ENCODE data around the gene CRACDL. TPM values are rescaled to one million over a fixed set of nuclear protein-coding genes. Genes with fewer than 3 reads are reported as not detected.

The CRACDL gene
- total and polyA plus RNA-seq, 2 donors (not counting 3 experiments of a cell fraction or from before 2014, with no cell fraction given) = 0.92 to 6.3 TPM

DNA sequence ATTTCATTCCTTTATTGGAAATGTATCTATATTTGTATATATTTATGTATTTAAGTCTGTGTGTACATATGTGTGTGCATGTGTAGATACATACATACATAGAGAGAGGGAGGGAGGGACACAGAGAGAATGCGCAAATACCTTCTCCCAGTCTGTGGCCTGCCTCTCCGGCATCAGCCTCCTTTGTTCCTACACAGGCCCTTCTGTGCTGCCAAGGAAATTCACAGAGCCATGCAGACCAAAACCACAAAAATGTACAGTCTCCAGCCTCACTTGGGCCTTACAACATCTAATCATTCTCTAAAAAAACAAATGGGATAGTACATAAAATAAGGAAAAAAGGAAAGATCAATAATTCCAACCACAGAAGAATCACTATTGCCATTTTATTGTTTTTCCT, 8.8 kb upstream of the CRACDL start:
- H3K9me1 ChIP-seq (replicated peaks; ENCODE audit: control insufficient read depth, extremely low read depth, insufficient read depth, low read length) = no peaks in the 10 kb centered on the region
- H3K4me1 ChIP-seq (ENCODE audit: control insufficient read depth, extremely low read depth, insufficient read depth, low read length) = no peaks in the 10 kb centered on the region
- H3K9ac ChIP-seq (replicated peaks; ENCODE audit: extremely low read depth, insufficient read depth, low read length) = no peak overlapping the region
- no peak overlapping the region for H3K4me3 ChIP-seq (replicated peaks in 1 of 3; ENCODE audit: insufficient read depth in 1 of 3, low read depth in 1 of 3, low read length in 3 of 3)
- no peak for DNase-seq (ENCODE audit: low read depth, low spot score)
- H3K27me3 ChIP-seq (ENCODE audit: control insufficient read depth in 2 of 2, insufficient read depth in 2 of 2, low read length in 2 of 2) = peaks cover 0 to 12% of the 10 kb centered on the region in 2 experiments
- H4K20me1 ChIP-seq (replicated peaks; ENCODE audit: control insufficient read depth, extremely low read depth, insufficient read depth, low read length) = no peaks in the 10 kb centered on the region
- ChIA-PET POLR2A (no interaction called here), CTCF (no interaction called here)
- no peak overlapping the region for H3K27ac ChIP-seq (ENCODE audit: insufficient read depth, low read depth, low read length)
- intact Hi-C loops (cut with micrococcal nuclease) = no loop called here
- dilution Hi-C loops (cut with MboI; ENCODE audit: extremely low pct_ligation_motif_present, low sequenced_read_pairs) = no loop called here
- no peaks in the 10 kb centered on the region for H3K36me3 ChIP-seq (ENCODE audit: control insufficient read depth in 2 of 2, extremely low read depth in 1 of 2, insufficient read depth in 2 of 2, low read length in 2 of 2)
- no peak for FAIRE-seq
- no peak for TF ChIP-seq MYC (IDR thresholded peaks at IDR 0.05; ENCODE audit: low read depth, low read length)
- no peak for TF ChIP-seq GATA2 (IDR thresholded peaks at IDR 0.05; ENCODE audit: insufficient read depth, insufficient read length, low read depth, low read length)
- no peak for TF ChIP-seq POLR2AphosphoS5 (IDR thresholded peaks at IDR 0.05; ENCODE audit: insufficient read depth, low read depth, low read length)
- TF ChIP-seq POLR2A (IDR thresholded peaks at IDR 0.05; ENCODE audit: low read depth, low read length) = no peak
- no peak for TF ChIP-seq JUN (IDR thresholded peaks at IDR 0.05; ENCODE audit: borderline replicate concordance, insufficient read depth, insufficient read length, low read depth)
- TF ChIP-seq, protein P1, sequence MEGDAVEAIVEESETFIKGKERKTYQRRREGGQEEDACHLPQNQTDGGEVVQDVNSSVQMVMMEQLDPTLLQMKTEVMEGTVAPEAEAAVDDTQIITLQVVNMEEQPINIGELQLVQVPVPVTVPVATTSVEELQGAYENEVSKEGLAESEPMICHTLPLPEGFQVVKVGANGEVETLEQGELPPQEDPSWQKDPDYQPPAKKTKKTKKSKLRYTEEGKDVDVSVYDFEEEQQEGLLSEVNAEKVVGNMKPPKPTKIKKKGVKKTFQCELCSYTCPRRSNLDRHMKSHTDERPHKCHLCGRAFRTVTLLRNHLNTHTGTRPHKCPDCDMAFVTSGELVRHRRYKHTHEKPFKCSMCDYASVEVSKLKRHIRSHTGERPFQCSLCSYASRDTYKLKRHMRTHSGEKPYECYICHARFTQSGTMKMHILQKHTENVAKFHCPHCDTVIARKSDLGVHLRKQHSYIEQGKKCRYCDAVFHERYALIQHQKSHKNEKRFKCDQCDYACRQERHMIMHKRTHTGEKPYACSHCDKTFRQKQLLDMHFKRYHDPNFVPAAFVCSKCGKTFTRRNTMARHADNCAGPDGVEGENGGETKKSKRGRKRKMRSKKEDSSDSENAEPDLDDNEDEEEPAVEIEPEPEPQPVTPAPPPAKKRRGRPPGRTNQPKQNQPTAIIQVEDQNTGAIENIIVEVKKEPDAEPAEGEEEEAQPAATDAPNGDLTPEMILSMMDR (IDR thresholded peaks at IDR 0.05; ENCODE audit: extremely low read depth in 1 of 2, insufficient read depth in 1 of 2, low read depth in 1 of 2, low read length in 2 of 2) = no peak
- no peak for TF ChIP-seq EZH2 (IDR thresholded peaks at IDR 0.05; ENCODE audit: borderline replicate concordance, low read depth, low read length, severe bottlenecking)
- BruUV-seq (replicated peaks) = no TSS peak
- no peaks in the 10 kb centered on the region for H3K9me3 ChIP-seq (replicated peaks; ENCODE audit: control insufficient read depth, insufficient read depth, low read length)
- H3K4me2 ChIP-seq (ENCODE audit: insufficient read depth, low read length) = no peak overlapping the region
- no peaks in the 10 kb centered on the region for H3K79me2 ChIP-seq (ENCODE audit: control insufficient read depth, insufficient read depth, low read length)
- no peak overlapping the region for H2AFZ ChIP-seq (ENCODE audit: low read depth, low read length)
